ENCODE measurements around the gene INTS1. TPM values are rescaled to one million over a fixed set of nuclear protein-coding genes. Genes with fewer than 3 reads are reported as not detected.

Gene INTS1
- total and polyA plus RNA-seq, 2 experiments from 2014 or later: 35.1 to 111 TPM

DNA sequence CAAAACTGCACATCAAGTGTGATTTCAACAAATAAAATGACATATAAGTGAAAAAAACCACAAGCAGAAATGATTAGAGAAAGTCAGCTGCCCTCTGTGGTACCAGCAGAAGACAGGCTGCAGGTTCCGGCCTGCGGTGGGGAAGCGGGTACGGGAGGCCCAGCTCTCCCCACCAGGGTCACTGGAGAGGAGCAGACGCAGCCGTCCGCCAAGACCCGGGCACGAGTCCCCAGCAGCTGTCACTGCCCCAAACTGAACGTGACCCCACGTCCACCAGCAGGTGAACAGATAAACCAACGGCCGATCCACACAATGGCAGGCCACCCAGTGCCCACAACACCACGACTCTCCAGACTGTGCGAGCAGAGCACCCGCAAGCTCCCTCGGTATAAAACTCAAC is 28.8 kb downstream of the INTS1 start:
- ATAC-seq (no peak), DNase-seq (ENCODE audit: low spot score) (no peak)
- Mint-ChIP-seq H3K4me1 (no peaks in the 10 kb centered on the region), H3K36me3 (ENCODE audit: low read depth) (peaks cover 15% of the 10 kb centered on the region), H3K27me3 (ENCODE audit: insufficient read depth, low read depth, poor library complexity) (peaks cover 2% of the 10 kb centered on the region), H3K27ac (no peak overlapping the region), H3K4me3 (no peak overlapping the region), H3K9me3 (no peaks in the 10 kb centered on the region)
- Histone ChIP-seq H3K4me3 (no peak overlapping the region), H3K27ac (ENCODE audit: low read depth) (no peak overlapping the region), H4K20me1 (replicated peaks; ENCODE audit: insufficient read depth) (no peaks in the 10 kb centered on the region; the same call in 1 of the 2 replicates), H3K4me1 (ENCODE audit: insufficient read depth) (no peaks in the 10 kb centered on the region), H3K27me3 (ENCODE audit: insufficient read depth) (no peaks in the 10 kb centered on the region), H3K4me2 (no peak overlapping the region), H3K9me2 (ENCODE audit: insufficient read depth) (no peaks in the 10 kb centered on the region), H3K36me3 (ENCODE audit: insufficient read depth) (no peaks in the 10 kb centered on the region), H3K79me2 (replicated peaks; ENCODE audit: insufficient read depth) (no peaks in the 10 kb centered on the region; the same call in 1 of the 2 replicates), H3F3A (replicated peaks; ENCODE audit: low read depth) (0 out of 2 replicates have a peak, but pooled peaks cover 2% of the 10 kb centered on the region), H2AFZ (no peak overlapping the region)
- no peak for TF ChIP-seq POLR2AphosphoS5 (IDR thresholded peaks at IDR 0.05; ENCODE audit: low read depth)
- TF ChIP-seq STAT1 (IDR thresholded peaks at IDR 0.05; ENCODE audit: unreplicated experiment): no peak
- no peak for TF ChIP-seq CREB1 (CRISPR knock-in tag; IDR thresholded peaks at IDR 0.05; ENCODE audit: low read depth)
- TF ChIP-seq ZNF331 (CRISPR knock-in tag; IDR thresholded peaks at IDR 0.05; ENCODE audit: low read depth): no peak
- no peak for TF ChIP-seq NANOG (IDR thresholded peaks at IDR 0.05; ENCODE audit: borderline replicate concordance)
- no peak for TF ChIP-seq EZH2 (IDR thresholded peaks at IDR 0.05; ENCODE audit: low read depth, unreplicated experiment)
- TF ChIP-seq JUNB (IDR thresholded peaks at IDR 0.05; ENCODE audit: unreplicated experiment): no peak
- TF ChIP-seq, protein P1, sequence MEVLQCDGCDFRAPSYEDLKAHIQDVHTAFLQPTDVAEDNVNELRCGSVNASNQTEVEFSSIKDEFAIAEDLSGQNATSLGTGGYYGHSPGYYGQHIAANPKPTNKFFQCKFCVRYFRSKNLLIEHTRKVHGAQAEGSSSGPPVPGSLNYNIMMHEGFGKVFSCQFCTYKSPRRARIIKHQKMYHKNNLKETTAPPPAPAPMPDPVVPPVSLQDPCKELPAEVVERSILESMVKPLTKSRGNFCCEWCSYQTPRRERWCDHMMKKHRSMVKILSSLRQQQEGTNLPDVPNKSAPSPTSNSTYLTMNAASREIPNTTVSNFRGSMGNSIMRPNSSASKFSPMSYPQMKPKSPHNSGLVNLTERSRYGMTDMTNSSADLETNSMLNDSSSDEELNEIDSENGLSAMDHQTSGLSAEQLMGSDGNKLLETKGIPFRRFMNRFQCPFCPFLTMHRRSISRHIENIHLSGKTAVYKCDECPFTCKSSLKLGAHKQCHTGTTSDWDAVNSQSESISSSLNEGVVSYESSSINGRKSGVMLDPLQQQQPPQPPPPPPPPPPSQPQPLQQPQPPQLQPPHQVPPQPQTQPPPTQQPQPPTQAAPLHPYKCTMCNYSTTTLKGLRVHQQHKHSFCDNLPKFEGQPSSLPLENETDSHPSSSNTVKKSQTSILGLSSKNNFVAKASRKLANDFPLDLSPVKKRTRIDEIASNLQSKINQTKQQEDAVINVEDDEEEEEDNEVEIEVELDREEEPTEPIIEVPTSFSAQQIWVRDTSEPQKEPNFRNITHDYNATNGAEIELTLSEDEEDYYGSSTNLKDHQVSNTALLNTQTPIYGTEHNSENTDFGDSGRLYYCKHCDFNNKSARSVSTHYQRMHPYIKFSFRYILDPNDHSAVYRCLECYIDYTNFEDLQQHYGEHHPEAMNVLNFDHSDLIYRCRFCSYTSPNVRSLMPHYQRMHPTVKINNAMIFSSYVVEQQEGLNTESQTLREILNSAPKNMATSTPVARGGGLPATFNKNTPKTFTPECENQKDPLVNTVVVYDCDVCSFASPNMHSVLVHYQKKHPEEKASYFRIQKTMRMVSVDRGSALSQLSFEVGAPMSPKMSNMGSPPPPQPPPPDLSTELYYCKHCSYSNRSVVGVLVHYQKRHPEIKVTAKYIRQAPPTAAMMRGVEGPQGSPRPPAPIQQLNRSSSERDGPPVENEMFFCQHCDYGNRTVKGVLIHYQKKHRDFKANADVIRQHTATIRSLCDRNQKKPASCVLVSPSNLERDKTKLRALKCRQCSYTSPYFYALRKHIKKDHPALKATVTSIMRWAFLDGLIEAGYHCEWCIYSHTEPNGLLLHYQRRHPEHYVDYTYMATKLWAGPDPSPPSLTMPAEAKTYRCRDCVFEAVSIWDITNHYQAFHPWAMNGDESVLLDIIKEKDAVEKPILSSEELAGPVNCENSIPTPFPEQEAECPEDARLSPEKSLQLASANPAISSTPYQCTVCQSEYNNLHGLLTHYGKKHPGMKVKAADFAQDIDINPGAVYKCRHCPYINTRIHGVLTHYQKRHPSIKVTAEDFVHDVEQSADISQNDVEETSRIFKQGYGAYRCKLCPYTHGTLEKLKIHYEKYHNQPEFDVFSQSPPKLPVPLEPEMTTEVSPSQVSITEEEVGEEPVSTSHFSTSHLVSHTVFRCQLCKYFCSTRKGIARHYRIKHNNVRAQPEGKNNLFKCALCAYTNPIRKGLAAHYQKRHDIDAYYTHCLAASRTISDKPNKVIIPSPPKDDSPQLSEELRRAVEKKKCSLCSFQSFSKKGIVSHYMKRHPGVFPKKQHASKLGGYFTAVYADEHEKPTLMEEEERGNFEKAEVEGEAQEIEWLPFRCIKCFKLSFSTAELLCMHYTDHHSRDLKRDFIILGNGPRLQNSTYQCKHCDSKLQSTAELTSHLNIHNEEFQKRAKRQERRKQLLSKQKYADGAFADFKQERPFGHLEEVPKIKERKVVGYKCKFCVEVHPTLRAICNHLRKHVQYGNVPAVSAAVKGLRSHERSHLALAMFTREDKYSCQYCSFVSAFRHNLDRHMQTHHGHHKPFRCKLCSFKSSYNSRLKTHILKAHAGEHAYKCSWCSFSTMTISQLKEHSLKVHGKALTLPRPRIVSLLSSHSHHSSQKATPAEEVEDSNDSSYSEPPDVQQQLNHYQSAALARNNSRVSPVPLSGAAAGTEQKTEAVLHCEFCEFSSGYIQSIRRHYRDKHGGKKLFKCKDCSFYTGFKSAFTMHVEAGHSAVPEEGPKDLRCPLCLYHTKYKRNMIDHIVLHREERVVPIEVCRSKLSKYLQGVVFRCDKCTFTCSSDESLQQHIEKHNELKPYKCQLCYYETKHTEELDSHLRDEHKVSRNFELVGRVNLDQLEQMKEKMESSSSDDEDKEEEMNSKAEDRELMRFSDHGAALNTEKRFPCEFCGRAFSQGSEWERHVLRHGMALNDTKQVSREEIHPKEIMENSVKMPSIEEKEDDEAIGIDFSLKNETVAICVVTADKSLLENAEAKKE (CRISPR knock-in tag; IDR thresholded peaks at IDR 0.05): no peak
- TF ChIP-seq, protein P2, sequence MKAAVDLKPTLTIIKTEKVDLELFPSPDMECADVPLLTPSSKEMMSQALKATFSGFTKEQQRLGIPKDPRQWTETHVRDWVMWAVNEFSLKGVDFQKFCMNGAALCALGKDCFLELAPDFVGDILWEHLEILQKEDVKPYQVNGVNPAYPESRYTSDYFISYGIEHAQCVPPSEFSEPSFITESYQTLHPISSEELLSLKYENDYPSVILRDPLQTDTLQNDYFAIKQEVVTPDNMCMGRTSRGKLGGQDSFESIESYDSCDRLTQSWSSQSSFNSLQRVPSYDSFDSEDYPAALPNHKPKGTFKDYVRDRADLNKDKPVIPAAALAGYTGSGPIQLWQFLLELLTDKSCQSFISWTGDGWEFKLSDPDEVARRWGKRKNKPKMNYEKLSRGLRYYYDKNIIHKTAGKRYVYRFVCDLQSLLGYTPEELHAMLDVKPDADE (IDR thresholded peaks at IDR 0.05): no peak
- no peak for TF ChIP-seq ZNF114 (CRISPR knock-in tag; IDR thresholded peaks at IDR 0.05)
- TF ChIP-seq, protein P3, sequence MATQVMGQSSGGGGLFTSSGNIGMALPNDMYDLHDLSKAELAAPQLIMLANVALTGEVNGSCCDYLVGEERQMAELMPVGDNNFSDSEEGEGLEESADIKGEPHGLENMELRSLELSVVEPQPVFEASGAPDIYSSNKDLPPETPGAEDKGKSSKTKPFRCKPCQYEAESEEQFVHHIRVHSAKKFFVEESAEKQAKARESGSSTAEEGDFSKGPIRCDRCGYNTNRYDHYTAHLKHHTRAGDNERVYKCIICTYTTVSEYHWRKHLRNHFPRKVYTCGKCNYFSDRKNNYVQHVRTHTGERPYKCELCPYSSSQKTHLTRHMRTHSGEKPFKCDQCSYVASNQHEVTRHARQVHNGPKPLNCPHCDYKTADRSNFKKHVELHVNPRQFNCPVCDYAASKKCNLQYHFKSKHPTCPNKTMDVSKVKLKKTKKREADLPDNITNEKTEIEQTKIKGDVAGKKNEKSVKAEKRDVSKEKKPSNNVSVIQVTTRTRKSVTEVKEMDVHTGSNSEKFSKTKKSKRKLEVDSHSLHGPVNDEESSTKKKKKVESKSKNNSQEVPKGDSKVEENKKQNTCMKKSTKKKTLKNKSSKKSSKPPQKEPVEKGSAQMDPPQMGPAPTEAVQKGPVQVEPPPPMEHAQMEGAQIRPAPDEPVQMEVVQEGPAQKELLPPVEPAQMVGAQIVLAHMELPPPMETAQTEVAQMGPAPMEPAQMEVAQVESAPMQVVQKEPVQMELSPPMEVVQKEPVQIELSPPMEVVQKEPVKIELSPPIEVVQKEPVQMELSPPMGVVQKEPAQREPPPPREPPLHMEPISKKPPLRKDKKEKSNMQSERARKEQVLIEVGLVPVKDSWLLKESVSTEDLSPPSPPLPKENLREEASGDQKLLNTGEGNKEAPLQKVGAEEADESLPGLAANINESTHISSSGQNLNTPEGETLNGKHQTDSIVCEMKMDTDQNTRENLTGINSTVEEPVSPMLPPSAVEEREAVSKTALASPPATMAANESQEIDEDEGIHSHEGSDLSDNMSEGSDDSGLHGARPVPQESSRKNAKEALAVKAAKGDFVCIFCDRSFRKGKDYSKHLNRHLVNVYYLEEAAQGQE (IDR thresholded peaks at IDR 0.05; ENCODE audit: unreplicated experiment): no peak

Measured in GM23338 (cell line).